ELR (cell line): ENCODE data around the gene GDF9.

Experiments used
- DNase-seq: peaks from one replicate; pipeline ENCODE4 v3.0.0-alpha.2; 2015; ENCODE audit warnings: low read depth

Gene GDF9

GRCh38 chr5:132820162-132820754 is 46.0 kb downstream of the GDF9 start:
- peak; percentile 93 for DNase-seq

DNA sequence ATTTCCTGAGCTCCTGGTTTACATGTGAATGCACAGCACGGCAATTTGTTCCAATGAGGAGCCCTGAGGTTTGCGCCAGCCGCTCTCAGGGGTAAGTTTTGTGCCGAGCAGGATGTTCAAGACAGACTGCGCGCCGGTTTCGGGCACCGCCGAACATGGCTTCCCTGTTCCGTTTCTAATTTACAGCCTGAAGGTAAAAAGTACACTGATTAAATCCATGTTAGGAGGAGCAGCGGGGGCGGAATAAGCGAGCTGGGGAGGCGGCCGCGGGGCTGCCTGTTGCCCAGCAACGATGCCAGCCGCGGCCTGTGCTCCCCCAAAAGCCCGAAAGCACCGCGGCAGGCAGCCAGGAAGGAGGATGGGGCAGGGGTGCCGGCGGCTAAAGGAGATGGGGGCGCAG is 46.8 kb downstream of the GDF9 start:
- no peak for DNase-seq

DNA sequence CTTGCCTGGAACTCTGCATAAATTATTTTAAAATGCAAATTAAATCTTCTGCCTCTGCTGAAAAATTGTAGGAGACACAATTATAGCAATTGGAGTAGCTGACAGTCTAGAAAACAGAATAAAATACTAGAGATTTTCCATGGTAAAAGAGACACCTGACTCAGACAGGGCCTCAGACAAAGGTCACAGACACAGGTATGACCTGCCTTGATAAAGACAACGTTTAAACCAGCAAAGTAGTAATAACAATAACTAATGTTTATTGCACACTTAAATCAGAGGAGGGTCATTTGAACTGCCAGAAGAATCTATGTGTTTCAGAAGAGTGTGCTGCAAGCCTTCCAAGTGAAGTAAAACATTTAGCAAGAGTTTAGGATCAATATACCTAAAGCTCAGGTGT is 49.3 kb downstream of the GDF9 start:
- no peak for DNase-seq

- DNase-seq, result no peak
Measured at GRCh38 chr5:132816554-132816953, 49.7 kb downstream of the GDF9 start.

DNA sequence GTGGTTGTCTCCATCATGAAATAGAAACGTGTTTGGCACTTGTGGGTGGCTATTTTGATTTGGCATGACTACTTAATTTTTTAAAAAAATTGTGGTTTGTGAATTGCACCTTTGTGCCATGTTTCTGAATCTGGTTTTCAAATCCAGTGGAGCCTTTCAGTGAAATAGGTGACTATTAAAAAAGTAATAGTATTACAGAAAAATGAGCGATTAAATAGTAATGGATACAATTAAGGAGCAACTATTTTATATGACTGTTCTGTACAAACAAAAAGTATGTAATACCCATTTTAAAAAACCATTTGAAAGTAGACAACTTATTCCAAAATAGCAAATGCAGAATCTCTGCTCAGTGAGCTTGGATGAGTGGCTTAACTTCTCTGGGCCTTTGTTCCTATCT is 50.2 kb downstream of the GDF9 start:
- DNase-seq, result no peak

GRCh38 chr5:132815454-132815853 is 50.8 kb downstream of the GDF9 start:
- DNase-seq, result peak; percentile 42

GRCh38 chr5:132814503-132815294 is 51.6 kb downstream of the GDF9 start:
- no peak for DNase-seq

GRCh38 chr5:132813599-132814502 is 52.4 kb downstream of the GDF9 start:
- peak; percentile 55 for DNase-seq

DNA sequence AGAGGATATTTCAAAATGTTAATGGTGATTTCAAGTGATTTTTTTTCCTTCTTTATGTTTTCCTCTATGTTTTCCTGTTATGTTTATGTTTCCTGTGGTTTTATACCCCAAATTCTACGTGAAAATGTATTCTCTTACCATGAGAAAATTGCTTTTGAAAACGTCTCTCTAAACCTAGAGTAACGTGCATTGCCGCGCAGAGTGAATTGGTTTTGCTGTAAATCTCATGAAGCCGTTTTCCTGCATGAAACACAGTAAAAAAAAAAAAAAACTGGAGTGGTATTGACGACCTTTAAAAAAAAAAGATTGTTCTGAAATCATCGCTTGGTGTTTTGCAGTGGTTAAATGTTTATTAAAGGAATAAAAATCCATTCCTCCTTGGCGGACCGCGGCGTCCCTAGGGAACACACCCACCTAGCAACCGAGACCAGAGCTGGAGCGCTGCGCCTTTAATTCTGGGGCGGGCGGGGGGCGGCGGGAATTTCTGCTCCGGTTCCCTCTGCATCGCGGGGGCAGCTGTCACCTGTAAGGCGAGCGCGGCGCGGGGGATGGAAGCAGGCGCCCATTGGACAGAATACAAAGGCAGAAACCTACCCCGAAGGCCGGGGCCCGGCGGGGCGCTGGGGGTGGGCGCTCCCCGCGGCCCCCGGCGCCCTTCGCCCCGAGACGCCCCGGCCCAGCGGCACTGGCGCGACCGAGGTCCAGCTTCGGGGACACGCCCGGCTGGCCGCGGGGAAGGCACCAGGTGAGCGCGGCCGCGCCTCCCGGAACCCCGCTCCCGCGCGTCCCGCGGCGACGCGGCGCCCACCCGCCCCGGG is 53.3 kb downstream of the GDF9 start, which contains the start of gene SOWAHA:
SOWAHA (plus strand) TSS at position 522 of the 818 bp plus-strand sequence. CDS start 320 bp downstream, outside the sequence.
- no peak for DNase-seq

- DNase-seq, result no peak
Measured at GRCh38 chr5:132812123-132812765, 54.0 kb downstream of the GDF9 start.
